Caco-2 (cell line): Measurements from ENCODE around the gene GOLGA5. TPM values are rescaled to one million over a fixed set of nuclear protein-coding genes. Genes with fewer than 3 reads are reported as not detected.

Experiments used
- BruUV-seq: library from RNA; stranded (reverse); fragments of 400-500 nt; replicated peaks from 2 replicates; lab custom pipeline; 2021; lab: Mats Ljungman, UMichigan
- CTCF ChIA-PET: fragments of 300-600 bp; sonication (Branson Sonifier 250); formaldehyde crosslinking; loops from one replicate; lab custom pipeline; 2022; ENCODE audit warnings: antibody characterized with exemption; lab: Charles Lee
- POLR2A ChIA-PET: fragments of 300-600 bp; sonication (Branson Sonifier 250); formaldehyde crosslinking; loops from one replicate; lab custom pipeline; 2022; ENCODE audit warnings: antibody characterized with exemption; lab: Charles Lee
- DNase-seq, 2 experiments: peaks; one replicate each; pipeline versions ENCODE4 v3.0.0 to v3.0.0-alpha.2; 2020 to 2022
- H3K27me3 ChIP-seq: replicated peaks from 2 replicates; pipeline ENCODE4 v1.6.0; 2011; ENCODE audit warnings: low read length; ENCODE audit not compliant: control insufficient read depth, insufficient read depth
- H3K36me3 ChIP-seq: 2 replicates; pipeline ENCODE4 v1.5.1; 2011; ENCODE audit warnings: low read length; ENCODE audit not compliant: control insufficient read depth, insufficient read depth
- H3K4me1 ChIP-seq: fragments of 250-450 bp; sonication (Bioruptor Pico); 2 replicates; pipeline ENCODE4 v1.5.1; 2020; ENCODE audit warnings: mild to moderate bottlenecking
- H3K4me3 ChIP-seq: 2 replicates; pipeline ENCODE4 v1.5.1; 2011; ENCODE audit warnings: low read depth, mild to moderate bottlenecking, control low read depth, low read length
- H3K9me3 ChIP-seq: fragments of 250-450 bp; sonication (Bioruptor Pico); 2 replicates; pipeline ENCODE4 v1.5.1; 2020; ENCODE audit warnings: mild to moderate bottlenecking, moderate library complexity
- H3K27ac Mint-ChIP-seq: one replicate; pipeline ENCODE4 v1.8.0; 2022; ENCODE audit warnings: mixed read lengths; ENCODE audit not compliant: unreplicated experiment
- H3K27me3 Mint-ChIP-seq: one replicate; pipeline ENCODE4 v1.8.0; 2022; ENCODE audit warnings: mixed read lengths; ENCODE audit not compliant: insufficient read depth, unreplicated experiment
- H3K36me3 Mint-ChIP-seq: one replicate; pipeline ENCODE4 v1.8.0; 2022; ENCODE audit warnings: mild to moderate bottlenecking, mixed read lengths; ENCODE audit not compliant: insufficient read depth, unreplicated experiment
- H3K4me1 Mint-ChIP-seq: one replicate; pipeline ENCODE4 v1.8.0; 2022; ENCODE audit warnings: low read depth, mixed read lengths; ENCODE audit not compliant: unreplicated experiment
- H3K4me3 Mint-ChIP-seq: one replicate; pipeline ENCODE4 v1.8.0; 2022; ENCODE audit warnings: mild to moderate bottlenecking, moderate library complexity, mixed read lengths; ENCODE audit not compliant: unreplicated experiment
- H3K9me3 Mint-ChIP-seq: one replicate; pipeline ENCODE4 v1.8.0; 2022; ENCODE audit warnings: mixed read lengths; ENCODE audit not compliant: unreplicated experiment
- CTCF ChIP-seq, 2 experiments: fragments of 200-600 bp in 1 of 2; IDR thresholded peaks; 1 replicate in 1 of 2; 2 replicates in 1 of 2; pipeline versions ENCODE4 v1.5.1 to v1.8.0; 2011 to 2022; ENCODE audit warnings: antibody characterized with exemption in 1 of 2, control low read depth in 1 of 2, inconsistent platforms in 1 of 2, low read depth in 1 of 2, low read length in 1 of 2, mild to moderate bottlenecking in 1 of 2, moderate library complexity in 1 of 2; ENCODE audit not compliant: insufficient read depth in 1 of 2, severe bottlenecking in 1 of 2, unreplicated experiment in 1 of 2
- intact Hi-C: fragments of 100-400 bp; cut with micrococcal nuclease; formaldehyde crosslinking; loops from one replicate; pipeline ENCODE4 v1.10.0; 2022; ENCODE audit not compliant: unreplicated experiment
- total RNA-seq: library from RNA; stranded (reverse); gene quantifications from 2 replicates; pipeline ENCODE4 v1.2.3, GENCODE V29; 2022

Gene GOLGA5
- total RNA-seq, 1 experiment from 2014 or later: 33.1 TPM

GRCh38 chr14:92885279-92886061 is 91.4 kb downstream of the GOLGA5 start:
- no peaks in the 10 kb centered on the region for H3K4me1 ChIP-seq
- H3K4me3 ChIP-seq: no peak overlapping the region
- CTCF ChIA-PET: no interaction called here
- no peaks in the 10 kb centered on the region for H3K36me3 ChIP-seq
- H3K27ac Mint-ChIP-seq: no peak overlapping the region
- H3K9me3 Mint-ChIP-seq: no peaks in the 10 kb centered on the region
- H3K9me3 ChIP-seq: no peaks in the 10 kb centered on the region
- no TSS peak for BruUV-seq
- POLR2A ChIA-PET: no interaction called here
- no peaks in the 10 kb centered on the region for H3K36me3 Mint-ChIP-seq
- no peak for TF ChIP-seq CTCF (IDR thresholded peaks at IDR 0.05; ENCODE audit: insufficient read depth in 1 of 2, low read depth in 1 of 2, low read length in 1 of 2, severe bottlenecking in 1 of 2, unreplicated experiment in 1 of 2)
- intact Hi-C loops: no loop called here
- DNase-seq: no peak
- H3K27me3 ChIP-seq: no peaks in the 10 kb centered on the region
- H3K4me3 Mint-ChIP-seq: no peak overlapping the region
- H3K27me3 Mint-ChIP-seq: peaks cover 23% of the 10 kb centered on the region
- H3K4me1 Mint-ChIP-seq: no peaks in the 10 kb centered on the region

GRCh38 chr14:92886337-92886736 is 92.2 kb downstream of the GOLGA5 start:
- no peak overlapping the region for H3K4me3 ChIP-seq
- intact Hi-C loops: no loop called here
- H3K36me3 ChIP-seq: no peaks in the 10 kb centered on the region
- Mint-ChIP-seq H3K36me3 (no peaks in the 10 kb centered on the region), H3K27me3 (peaks cover 20% of the 10 kb centered on the region), H3K9me3 (no peaks in the 10 kb centered on the region), H3K4me3 (no peak overlapping the region), H3K27ac (no peak overlapping the region), H3K4me1 (no peaks in the 10 kb centered on the region)
- no TSS peak for BruUV-seq
- POLR2A ChIA-PET: no interaction called here
- no peaks in the 10 kb centered on the region for H3K9me3 ChIP-seq
- no peak for DNase-seq
- no peaks in the 10 kb centered on the region for H3K4me1 ChIP-seq
- no peak for TF ChIP-seq CTCF (IDR thresholded peaks at IDR 0.05; ENCODE audit: insufficient read depth in 1 of 2, low read depth in 1 of 2, low read length in 1 of 2, severe bottlenecking in 1 of 2, unreplicated experiment in 1 of 2)
- CTCF ChIA-PET: no interaction called here
- H3K27me3 ChIP-seq: no peaks in the 10 kb centered on the region

DNA sequence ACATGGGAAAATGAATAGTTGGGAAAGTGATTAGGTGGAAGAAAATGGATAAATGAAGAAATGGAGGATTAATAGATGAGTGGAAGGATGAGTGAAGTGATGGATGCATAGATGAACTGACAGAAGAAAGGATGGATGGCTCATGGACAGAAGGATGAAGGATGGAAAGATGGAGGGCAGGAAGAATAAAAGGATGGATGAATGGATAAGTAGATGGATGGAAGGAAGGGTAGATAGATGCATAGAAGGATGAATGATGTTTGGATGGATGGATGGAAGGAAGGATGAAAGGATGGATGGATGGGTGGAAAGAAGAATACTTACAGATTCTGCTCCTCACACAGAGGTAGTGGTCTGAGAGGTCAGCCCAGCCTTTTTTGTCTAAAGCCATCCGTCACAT is 93.1 kb downstream of the GOLGA5 start:
- Mint-ChIP-seq H3K9me3 (no peaks in the 10 kb centered on the region), H3K27ac (no peak overlapping the region), H3K4me3 (no peak overlapping the region), H3K4me1 (no peaks in the 10 kb centered on the region), H3K27me3 (peaks cover 16% of the 10 kb centered on the region), H3K36me3 (no peaks in the 10 kb centered on the region)
- intact Hi-C loops: no loop called here
- Histone ChIP-seq H3K4me3 (no peak overlapping the region), H3K36me3 (no peaks in the 10 kb centered on the region), H3K4me1 (no peaks in the 10 kb centered on the region), H3K9me3 (no peaks in the 10 kb centered on the region), H3K27me3 (no peaks in the 10 kb centered on the region)
- no peak for TF ChIP-seq CTCF (IDR thresholded peaks at IDR 0.05; ENCODE audit: insufficient read depth in 1 of 2, low read depth in 1 of 2, low read length in 1 of 2, severe bottlenecking in 1 of 2, unreplicated experiment in 1 of 2)
- BruUV-seq: no TSS peak
- ChIA-PET POLR2A (no interaction called here), CTCF (no interaction called here)
- no peak for DNase-seq
